ENCODE measurements around the gene NTSR2.
"Not testable (repeated sequence)": the region's sequence is repeated elsewhere in the genome, so short reads cannot be mapped to it uniquely, and the experiment has no call there.

NTSR2 gene

GRCh38 chr2:11679486-11680181 lies 9.6 kb upstream of the NTSR2 start:
- DNase-seq (ENCODE audit: low read depth in 2 of 2) = no peak

GRCh38 chr2:11679016-11679415 lies 9.0 kb upstream of the NTSR2 start:
- no peak for DNase-seq (ENCODE audit: low read depth in 2 of 2)

GRCh38 chr2:11678306-11678960 lies 8.4 kb upstream of the NTSR2 start:
- DNase-seq (ENCODE audit: low read depth in 2 of 2) = no peak

GRCh38 chr2:11677136-11678055 lies 7.4 kb upstream of the NTSR2 start:
- no peak for DNase-seq (ENCODE audit: low read depth in 2 of 2)

GRCh38 chr2:11676640-11677039 lies 6.6 kb upstream of the NTSR2 start:
- no peak for DNase-seq (ENCODE audit: low read depth in 2 of 2)

- DNase-seq (ENCODE audit: low read depth in 2 of 2) = no peak
Observed at GRCh38 chr2:11675423-11676112, 5.6 kb upstream of the NTSR2 start.

- no peak for DNase-seq (ENCODE audit: low read depth in 2 of 2)
Observed at GRCh38 chr2:11674983-11675382, 5.0 kb upstream of the NTSR2 start.

- DNase-seq (ENCODE audit: low read depth in 2 of 2) = no peak
Observed at GRCh38 chr2:11672407-11672806, 2.4 kb upstream of the NTSR2 start.

- DNase-seq (ENCODE audit: low read depth in 2 of 2) = no peak
Observed at GRCh38 chr2:11667866-11668637, 1.9 kb downstream of the NTSR2 start.

- no peak for DNase-seq (ENCODE audit: low read depth in 2 of 2)
Observed at GRCh38 chr2:11667194-11667593, 2.8 kb downstream of the NTSR2 start.

- no peak for DNase-seq (ENCODE audit: low read depth in 2 of 2)
Observed at GRCh38 chr2:11665510-11666362, 4.3 kb downstream of the NTSR2 start.

- no peak for DNase-seq (ENCODE audit: low read depth in 2 of 2)
Observed at GRCh38 chr2:11665028-11665427, 5.0 kb downstream of the NTSR2 start.

GRCh38 chr2:11663427-11663826 lies 6.6 kb downstream of the NTSR2 start:
- no peak for DNase-seq (ENCODE audit: low read depth in 2 of 2)

GRCh38 chr2:11662882-11663281 lies 7.1 kb downstream of the NTSR2 start:
- no peak for DNase-seq (ENCODE audit: low read depth in 2 of 2)

GRCh38 chr2:11661891-11662435 lies 8.0 kb downstream of the NTSR2 start:
- DNase-seq (ENCODE audit: low read depth in 2 of 2) = no peak

- not testable (repeated sequence) for DNase-seq (ENCODE audit: low read depth in 2 of 2)
Observed at GRCh38 chr2:11660396-11660795, 9.6 kb downstream of the NTSR2 start.

GRCh38 chr2:11659851-11660250 lies 10.1 kb downstream of the NTSR2 start:
- no peak for DNase-seq (ENCODE audit: low read depth in 2 of 2)

GRCh38 chr2:11659115-11659475 lies 10.9 kb downstream of the NTSR2 start:
- DNase-seq (ENCODE audit: low read depth in 2 of 2) = no peak

GRCh38 chr2:11658208-11659114 lies 11.5 kb downstream of the NTSR2 start:
- no peak for DNase-seq (ENCODE audit: low read depth in 2 of 2)

Data from stimulated activated CD8-positive, alpha-beta memory T cell treated with anti-CD3 and anti-CD28 coated beads, Interleukin-7, amount 100 ng/mL, for 1 hour (primary cell).